H1 (cell line): ENCODE results near the gene IMP3. TPM values are rescaled to one million over a fixed set of nuclear protein-coding genes. Genes with fewer than 3 reads are reported as not detected.
A peak's percentile ranks its signal among the peaks of the same experiment; 100 is the strongest.

ENCODE experiments used
- CTCF ChIA-PET: fragments of 300-600 bp; sonication (Branson Sonifier 250); formaldehyde crosslinking; loops from one replicate; lab custom pipeline; 2021; ENCODE audit not compliant: partially characterized antibody; lab: Charles Lee
- POLR2A ChIA-PET: fragments of 300-600 bp; sonication (Branson Sonifier 250); formaldehyde crosslinking; loops from one replicate; lab custom pipeline; 2021; ENCODE audit warnings: inconsistent platforms; ENCODE audit not compliant: partially characterized antibody; lab: Charles Lee
- DNase-seq, 2 experiments: peaks; one replicate each; pipeline versions ENCODE4 v3.0.0 to v3.0.0-alpha.2; 2010 to 2022; ENCODE audit warnings: low spot score in 2 of 2, low read depth in 1 of 2, mixed read lengths in 1 of 2
- FAIRE-seq: peaks from 2 replicates; lab custom pipeline; 2011; peaks lifted over from hg19 to GRCh38; lab: Jason Lieb, UNC
- H2AFZ ChIP-seq: 2 replicates; pipeline ENCODE4 v1.8.1; 2012; ENCODE audit warnings: low read length, inconsistent platforms
- H2AK5ac ChIP-seq: 2 replicates; pipeline ENCODE4 v1.6.1; 2013; ENCODE audit warnings: low read depth, low read length
- H2BK120ac ChIP-seq: replicated peaks from 2 replicates; pipeline ENCODE3; 2013; ENCODE audit warnings: low read depth, low read length, inconsistent platforms
- H2BK12ac ChIP-seq: 2 replicates; pipeline ENCODE4 v1.6.1; 2013; ENCODE audit warnings: low read depth, low read length
- H2BK15ac ChIP-seq: 2 replicates; pipeline ENCODE4 v1.6.1; 2013; ENCODE audit warnings: low read length
- H2BK20ac ChIP-seq: 2 replicates; pipeline ENCODE4 v1.6.1; 2013; ENCODE audit warnings: low read length
- H2BK5ac ChIP-seq: 2 replicates; pipeline ENCODE4 v1.6.1; 2013; ENCODE audit warnings: low read depth, low read length
- H3K14ac ChIP-seq: 2 replicates; pipeline ENCODE4 v1.6.1; 2013; ENCODE audit warnings: inconsistent platforms; ENCODE audit not compliant: insufficient read length
- H3K18ac ChIP-seq: 2 replicates; pipeline ENCODE4 v1.6.1; 2013; ENCODE audit warnings: low read length; ENCODE audit errors: extremely low read depth
- H3K23ac ChIP-seq: 2 replicates; pipeline ENCODE4 v1.6.1; 2013; ENCODE audit warnings: inconsistent platforms; ENCODE audit not compliant: insufficient read length
- H3K23me2 ChIP-seq: 2 replicates; pipeline ENCODE4 v1.6.1; 2013; ENCODE audit warnings: low read depth, low read length
- H3K27ac ChIP-seq: 2 replicates; pipeline ENCODE4 v1.6.1; 2011; ENCODE audit warnings: low read depth, low read length, inconsistent platforms
- H3K27me3 ChIP-seq, 4 experiments: replicated peaks in 1 of 4; 1 replicate in 1 of 4; 2 replicates in 3 of 4; pipeline versions ENCODE4 v1.6.1 to v1.8.1; 2011 to 2013; ENCODE audit warnings: low read length in 3 of 4, mild to moderate bottlenecking in 3 of 4, inconsistent platforms in 2 of 4, mixed read lengths in 2 of 4, moderate library complexity in 1 of 4; ENCODE audit not compliant: control insufficient read depth in 3 of 4, insufficient read depth in 3 of 4; ENCODE audit errors: extremely low read depth in 1 of 4
- H3K36me3 ChIP-seq, 4 experiments: 2 replicates each; pipeline versions ENCODE4 v1.6.1 to v1.8.1; 2011 to 2013; ENCODE audit warnings: mild to moderate bottlenecking in 4 of 4, low read length in 3 of 4, moderate library complexity in 2 of 4, control low read depth in 1 of 4, inconsistent platforms in 1 of 4; ENCODE audit not compliant: insufficient read depth in 4 of 4, control insufficient read depth in 2 of 4
- H3K4ac ChIP-seq: replicated peaks from 2 replicates; pipeline ENCODE3; 2013; ENCODE audit warnings: low read length, low read depth, mixed read lengths, inconsistent platforms; ENCODE audit not compliant: insufficient read length
- H3K4me1 ChIP-seq, 4 experiments: replicated peaks in 1 of 4; 1 replicate in 1 of 4; 2 replicates in 3 of 4; pipeline versions ENCODE4 v1.6.1 to v1.8.1; 2011 to 2013; ENCODE audit warnings: low read length in 3 of 4, inconsistent platforms in 2 of 4, mixed read lengths in 1 of 4; ENCODE audit not compliant: insufficient read depth in 4 of 4, control insufficient read depth in 3 of 4
- H3K4me2 ChIP-seq, 2 experiments: 2 replicates each; pipeline versions ENCODE4 v1.6.1 to v1.8.1; 2011 to 2013; ENCODE audit warnings: low read depth in 2 of 2, low read length in 2 of 2, control low read depth in 1 of 2, inconsistent platforms in 1 of 2, mild to moderate bottlenecking in 1 of 2; ENCODE audit not compliant: insufficient read depth in 1 of 2
- H3K4me3 ChIP-seq, 4 experiments: fragments of 200-600, 300-600 bp in 1 of 4; sonication (generic), shearing (Covaris generic), sonication (Bioruptor Twin) in 1 of 4; 2 replicates each; pipeline versions ENCODE4 v1.5.1 to v1.8.1; 2011 to 2016; ENCODE audit warnings: low read length in 4 of 4, low read depth in 3 of 4, control low read depth in 2 of 4, inconsistent platforms in 2 of 4, mild to moderate bottlenecking in 2 of 4, mixed read lengths in 1 of 4, moderate library complexity in 1 of 4; ENCODE audit not compliant: insufficient read depth in 2 of 4; ENCODE audit errors: extremely low read depth in 1 of 4
- H3K56ac ChIP-seq: replicated peaks from 2 replicates; pipeline ENCODE3; 2013; ENCODE audit warnings: low read depth, mild to moderate bottlenecking, mixed read lengths, low read length, inconsistent platforms; ENCODE audit not compliant: insufficient read length
- H3K79me1 ChIP-seq: 2 replicates; pipeline ENCODE4 v1.6.1; 2013; ENCODE audit warnings: low read depth, low read length, control low read depth
- H3K79me2 ChIP-seq, 2 experiments: 2 replicates each; pipeline versions ENCODE4 v1.6.1 to v1.8.1; 2012 to 2013; ENCODE audit warnings: low read length in 2 of 2, mild to moderate bottlenecking in 2 of 2, inconsistent platforms in 1 of 2; ENCODE audit not compliant: insufficient read depth in 2 of 2, control insufficient read depth in 1 of 2
- H3K9ac ChIP-seq, 4 experiments: replicated peaks in 1 of 4; 1 replicate in 1 of 4; 2 replicates in 3 of 4; pipeline versions ENCODE4 v1.6.1 to v1.8.1; 2011 to 2013; ENCODE audit warnings: low read depth in 3 of 4, low read length in 3 of 4, control low read depth in 2 of 4, mild to moderate bottlenecking in 2 of 4, moderate library complexity in 2 of 4, inconsistent platforms in 1 of 4; ENCODE audit errors: extremely low read depth in 1 of 4
- H3K9me3 ChIP-seq, 2 experiments: 2 replicates each; pipeline versions ENCODE4 v1.6.1 to v1.8.1; 2012 to 2013; ENCODE audit warnings: mild to moderate bottlenecking in 2 of 2, moderate library complexity in 2 of 2, control low read depth in 1 of 2, inconsistent platforms in 1 of 2, low read depth in 1 of 2, low read length in 1 of 2, mixed read lengths in 1 of 2; ENCODE audit not compliant: insufficient read depth in 2 of 2
- H4K20me1 ChIP-seq, 2 experiments: replicated peaks in 1 of 2; 2 replicates each; pipeline versions ENCODE3 to v1.8.1; 2011 to 2013; ENCODE audit warnings: inconsistent platforms in 2 of 2, low read length in 2 of 2, mild to moderate bottlenecking in 1 of 2; ENCODE audit not compliant: insufficient read depth in 2 of 2, control insufficient read depth in 1 of 2
- H4K5ac ChIP-seq: 2 replicates; pipeline ENCODE4 v1.6.1; 2013; ENCODE audit warnings: low read length, low read depth, mixed read lengths, inconsistent platforms; ENCODE audit not compliant: insufficient read length
- H4K8ac ChIP-seq: 2 replicates; pipeline ENCODE4 v1.8.0; 2013; ENCODE audit warnings: mild to moderate bottlenecking, moderate library complexity, low read length, inconsistent platforms; ENCODE audit not compliant: insufficient read depth; ENCODE audit errors: extremely low read depth
- H4K91ac ChIP-seq: replicated peaks from 2 replicates; pipeline ENCODE3; 2013; ENCODE audit warnings: low read length, mixed read lengths, inconsistent platforms; ENCODE audit not compliant: insufficient read length
- ATF2 ChIP-seq: IDR thresholded peaks from 2 replicates; pipeline ENCODE4 v1.6.1; 2012; ENCODE audit warnings: low read length, inconsistent platforms
- BCL11A ChIP-seq, 2 experiments: IDR thresholded peaks; one replicate each; pipeline ENCODE4 v1.6.1; 2011; ENCODE audit warnings: low read depth in 2 of 2, low read length in 2 of 2, mild to moderate bottlenecking in 2 of 2
- KDM5A ChIP-seq: fragments of 200-600 bp; IDR thresholded peaks from 2 replicates; pipeline ENCODE4 v1.7.1; 2012; ENCODE audit warnings: mild to moderate bottlenecking, low read length, inconsistent platforms, mixed read lengths
- NANOG ChIP-seq: IDR thresholded peaks from 2 replicates; pipeline ENCODE4 v1.6.1; 2011; ENCODE audit warnings: low read length, low read depth, mild to moderate bottlenecking, inconsistent platforms; ENCODE audit not compliant: insufficient read depth, poor library complexity, severe bottlenecking
- POU5F1 ChIP-seq: IDR thresholded peaks from 2 replicates; pipeline ENCODE4 v1.6.1; 2011; ENCODE audit warnings: low read depth, mild to moderate bottlenecking, low read length, moderate library complexity
- TBP ChIP-seq: IDR thresholded peaks from 2 replicates; pipeline ENCODE4 v1.6.1; 2011; ENCODE audit warnings: low read depth, low read length, improper control_type of control experiment
- USF2 ChIP-seq: IDR thresholded peaks from 2 replicates; pipeline ENCODE4 v1.6.1; 2011; ENCODE audit warnings: low read length, improper control_type of control experiment
- YY1 ChIP-seq: IDR thresholded peaks from 2 replicates; pipeline ENCODE4 v1.6.1; 2011; ENCODE audit warnings: low read depth, mild to moderate bottlenecking, low read length
- WGBS, 2 experiments: shearing (Covaris generic) in 1 of 2; methylation state at CpG; one replicate each; pipeline versions ENCODE4 v1.1.6 to v1.1.7; 2013 to 2015; ENCODE audit warnings: low lambda C conversion rate in 2 of 2, mixed read lengths in 2 of 2, inconsistent platforms in 1 of 2, low coverage in 1 of 2, missing lambda C conversion rate in 1 of 2; ENCODE audit not compliant: insufficient replicate concordance in 2 of 2, insufficient coverage in 1 of 2, insufficient read length in 1 of 2; ENCODE audit errors: extremely low coverage in 1 of 2, missing lambda C conversion rate in 1 of 2; 5-methylcytosine and 5-hydroxymethylcytosine counted together
- polyA plus RNA-seq, 7 experiments: library from polyadenylated mRNA; depleted of rRNA in 3 of 7; stranded (reverse) in 5 of 7; unstranded in 2 of 7; fragments of >200 nt in 5 of 7; fragments of 200-250 nt in 2 of 7; gene quantifications; 1 replicate in 5 of 7; 2 replicates in 1 of 7; 4 replicates in 1 of 7; pipeline versions ENCODE4 v1.2.1 to v1.2.3, GENCODE V29; 2011 to 2013; ENCODE audit warnings: missing spikeins in 2 of 7, mixed read lengths in 2 of 7
- total RNA-seq: library from RNA; stranded (reverse); fragmentation: NEBNext Ultra II Directional; extraction: Animal tissue kit (Norgen Biotek cat#: 25700); gene quantifications from 2 replicates; pipeline ENCODE4 v1.2.1, GENCODE V29; 2021

Gene IMP3
- total and polyA plus RNA-seq, 2 of the 8 experiments (the other 6 are each of a cell fraction or from before 2014, with no cell fraction given), result 114 to 273 TPM

GRCh38 chr15:75641179-75641503, 1.1 kb upstream of the IMP3 start:
- 77% methylated on average over 4 of the region's 4 CpGs; no CpG with 5 or more reads in 1 of the 2 experiments for WGBS, 2 experiments
- no peak overlapping the region for H3K4ac ChIP-seq
- H3K79me2 ChIP-seq, result peaks cover 10 to 32% of the 10 kb centered on the region in 2 experiments
- 0 out of 8 replicates have a peak, but pooled peaks cover 0 to 4% (median 0%) of the 10 kb centered on the region in 4 experiments for H3K36me3 ChIP-seq
- ChIA-PET POLR2A (interaction anchor here (1.0 to 8.2 kb wide), 9 partner anchors 12 to 189 kb away, joined by 3 to 73 read pairs (median 9); partner anchors contain the start of genes SIN3A and SNUPN), CTCF (interaction anchor here (0.6 to 5.4 kb wide), 8 partner anchors 15 to 113 kb away, joined by 3 to 24 read pairs (median 4); partner anchors contain the start of gene SNUPN)
- peaks cover 13% of the 10 kb centered on the region for H3K79me1 ChIP-seq
- H3K56ac ChIP-seq, result no peak overlapping the region
- peak overlapping the region in 2 of 4 experiments; percentile 51 to 82; a peak in 4 of 8 replicates for H3K4me3 ChIP-seq
- peaks cover 0 to 8% (median 5%) of the 10 kb centered on the region in 4 experiments; a peak in 5 of 7 replicates for H3K4me1 ChIP-seq
- peaks cover 0 to 5% (median 4%) of the 10 kb centered on the region in 4 experiments; a peak in 5 of 7 replicates for H3K27me3 ChIP-seq
- no peak overlapping the region for H4K5ac ChIP-seq
- H4K20me1 ChIP-seq, result peaks cover 10 to 19% of the 10 kb centered on the region in 2 experiments
- no peak overlapping the region for H2BK15ac ChIP-seq
- H2BK20ac ChIP-seq, result no peak overlapping the region
- no peak overlapping the region for H2BK5ac ChIP-seq
- H3K9ac ChIP-seq, result 0 out of 7 replicates have a peak overlapping the region, but pooled peaks of 1 of the 4 experiments have one; percentile 97
- H3K4me2 ChIP-seq, result peak overlapping the region; percentile 73 to 98; a peak in 3 of 4 replicates
- H3K23me2 ChIP-seq, result peaks cover 9% of the 10 kb centered on the region
- DNase-seq (no peak), FAIRE-seq (no peak)
- H2AFZ ChIP-seq, result no peak overlapping the region
- no peak overlapping the region for H3K14ac ChIP-seq
- H4K91ac ChIP-seq, result no peak overlapping the region
- no peak overlapping the region for H3K23ac ChIP-seq
- no peak overlapping the region; the same call in 1 of the 2 replicates for H3K27ac ChIP-seq
- H2BK120ac ChIP-seq, result no peak overlapping the region
- no peak overlapping the region for H4K8ac ChIP-seq
- H2BK12ac ChIP-seq, result no peak overlapping the region
- H2AK5ac ChIP-seq, result no peak overlapping the region
- no peak overlapping the region for H3K18ac ChIP-seq
- H3K9me3 ChIP-seq, result no peaks in the 10 kb centered on the region
- no peak for TF ChIP-seq KDM5A
- TF ChIP-seq USF2, result no peak
- TF ChIP-seq YY1, result no peak
- TF ChIP-seq NANOG, result no peak
- no peak for TF ChIP-seq ATF2
- TF ChIP-seq POU5F1, result no peak
- no peak for TF ChIP-seq BCL11A (IDR thresholded peaks at IDR 0.05; ENCODE audit: low read depth in 2 of 2, low read length in 2 of 2)
- no peak for TF ChIP-seq TBP
